NCI-H187 treated with DMSO at 0.1 percent for 48 hours (cell line): ENCODE results near the gene SENP8.

ENCODE experiments used
- DNase-seq: peaks from one replicate; lab custom pipeline; 2025; lab: John Stamatoyannopoulos, UW

Gene SENP8

DNA sequence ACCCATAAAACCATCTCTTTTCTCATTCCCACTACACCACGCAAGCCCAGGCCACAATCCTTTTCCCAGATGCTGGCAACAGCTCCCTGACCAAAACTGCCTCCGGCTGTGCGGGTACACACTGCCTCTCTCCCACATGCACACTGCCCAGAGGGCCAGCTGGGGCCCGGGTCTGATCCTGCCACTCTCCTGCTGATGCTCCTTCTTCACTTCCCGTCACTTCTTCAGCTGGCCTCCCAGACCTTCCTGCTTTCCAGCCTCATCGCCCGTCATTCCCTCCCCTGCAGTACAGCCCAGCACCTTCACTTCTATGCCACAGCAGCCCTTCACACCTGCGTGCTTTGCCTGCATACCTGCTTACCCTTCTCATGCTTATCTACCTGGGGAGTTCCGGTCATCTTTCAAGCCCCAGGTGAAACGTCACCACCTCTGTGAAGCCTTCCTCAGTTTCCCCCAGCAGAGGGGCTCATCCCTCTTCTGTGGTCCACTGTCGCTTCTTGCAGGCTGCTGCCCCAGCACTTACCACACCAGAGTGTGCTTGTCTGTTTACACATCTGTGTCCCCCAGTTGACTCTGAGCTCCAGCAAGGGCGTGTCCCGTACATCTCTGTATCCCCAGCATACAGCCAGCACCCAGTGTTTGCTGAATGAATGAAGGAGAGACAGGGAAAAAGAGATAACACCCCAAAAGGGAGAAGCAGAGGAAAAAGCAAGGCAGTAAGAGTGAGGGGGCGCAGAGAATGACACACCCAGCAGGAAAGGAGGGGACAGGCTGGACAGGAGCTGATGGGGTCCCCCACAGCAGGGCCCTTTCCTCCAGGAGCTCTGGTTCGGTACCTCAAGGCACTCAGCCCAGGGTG lies 57.2 kb downstream of the SENP8 start:
- no peak for DNase-seq

DNA sequence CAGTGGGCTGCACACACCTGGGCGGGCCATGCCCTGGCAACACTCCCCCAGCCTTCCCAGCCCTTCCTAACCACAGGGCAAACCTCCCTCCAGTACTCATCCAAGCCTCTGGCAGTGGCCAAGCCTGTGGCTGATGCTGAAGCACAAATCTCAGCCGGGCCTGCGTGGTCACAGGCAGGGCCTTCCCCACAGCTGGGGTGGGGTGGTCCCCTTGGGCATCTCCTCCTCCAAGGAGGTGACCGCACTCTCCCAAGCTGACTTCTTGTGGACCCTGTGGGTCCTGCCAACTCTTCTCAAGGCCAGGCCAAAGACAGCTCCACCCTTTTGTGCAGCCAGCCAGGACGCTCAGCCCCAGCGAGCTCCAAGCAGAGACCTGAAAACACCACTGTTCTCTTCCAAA lies 58.0 kb downstream of the SENP8 start:
- no peak for DNase-seq

DNA sequence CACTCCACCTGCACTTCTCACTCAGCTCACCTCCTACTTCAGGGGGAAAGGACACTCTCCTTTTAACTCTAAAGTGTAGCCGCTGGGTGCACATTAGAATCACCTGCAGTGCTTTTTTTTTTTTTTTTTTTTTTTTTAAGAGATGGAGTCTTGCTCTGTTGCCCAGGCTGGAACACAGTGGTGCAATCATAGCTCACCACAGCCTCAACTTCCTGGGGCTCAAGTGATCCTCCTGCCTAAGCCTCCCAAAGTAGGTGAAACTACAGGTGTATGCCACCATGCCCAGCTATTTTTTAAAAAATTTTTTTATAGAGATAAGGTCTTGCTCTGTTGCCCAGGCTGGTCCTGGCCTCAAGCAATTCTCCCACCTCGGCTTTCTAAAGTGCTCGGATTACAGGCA lies 58.5 kb downstream of the SENP8 start:
- DNase-seq, result no peak

DNA sequence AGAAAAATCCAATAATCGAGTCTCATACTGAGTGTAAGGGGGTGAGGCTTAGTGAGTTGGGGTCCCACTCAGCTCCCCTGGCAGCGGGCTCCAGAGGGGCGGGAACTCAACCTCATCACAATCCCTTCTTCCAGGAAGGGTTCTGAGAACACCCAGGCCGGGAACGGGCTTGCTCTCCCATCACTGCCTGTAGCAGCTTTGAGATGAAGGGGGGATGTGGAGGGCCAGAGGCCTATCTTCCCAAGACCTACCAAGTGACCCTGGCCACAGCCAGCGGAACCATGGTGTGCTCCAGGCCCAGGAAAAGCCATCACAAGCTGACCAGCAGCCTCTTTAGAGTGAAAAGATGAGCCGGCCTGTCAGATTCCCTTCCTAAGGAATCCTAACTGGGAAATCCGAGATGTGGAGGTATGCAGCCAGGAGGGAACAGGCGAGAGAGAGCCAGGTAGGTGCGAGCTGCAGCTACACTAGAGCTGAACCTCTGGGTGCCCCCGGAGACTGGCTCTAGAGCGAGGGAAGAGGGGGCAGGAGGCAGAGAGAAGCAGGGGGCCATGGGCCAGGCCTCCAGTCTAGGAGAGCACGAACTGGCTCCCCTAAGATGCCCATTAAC lies 60.9 kb downstream of the SENP8 start:
- DNase-seq, result no peak

DNA sequence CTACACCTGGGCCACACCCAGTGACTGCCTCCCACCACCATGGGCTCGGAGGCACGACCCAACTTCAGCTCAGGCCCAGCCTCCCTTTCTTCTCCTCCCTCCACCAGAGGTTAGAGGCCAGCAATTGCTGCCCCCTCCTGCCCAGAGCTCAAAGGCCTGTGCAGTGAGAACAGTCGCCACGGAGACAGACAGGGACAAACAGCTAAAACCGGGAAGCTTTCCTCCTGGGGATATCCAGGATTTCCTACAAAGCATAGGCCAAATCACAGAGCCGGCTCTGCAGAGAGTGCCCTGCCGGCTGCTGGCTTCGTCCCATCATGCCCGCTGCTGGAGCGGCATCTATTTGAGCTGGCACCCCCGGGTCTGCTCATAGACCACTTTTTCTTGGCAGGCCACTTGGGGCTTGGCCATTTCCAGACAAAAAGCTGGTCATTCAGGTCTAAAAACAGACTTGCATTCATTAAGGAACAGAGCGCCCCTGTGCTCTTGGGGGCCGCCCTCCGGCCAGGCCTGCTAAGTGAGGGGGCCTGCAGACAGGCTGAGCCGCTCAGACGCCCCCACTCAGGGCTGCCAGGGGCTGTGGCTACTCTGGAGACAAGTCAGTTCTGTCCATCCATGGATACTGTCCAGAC lies 61.9 kb downstream of the SENP8 start:
- DNase-seq, result no peak

DNA sequence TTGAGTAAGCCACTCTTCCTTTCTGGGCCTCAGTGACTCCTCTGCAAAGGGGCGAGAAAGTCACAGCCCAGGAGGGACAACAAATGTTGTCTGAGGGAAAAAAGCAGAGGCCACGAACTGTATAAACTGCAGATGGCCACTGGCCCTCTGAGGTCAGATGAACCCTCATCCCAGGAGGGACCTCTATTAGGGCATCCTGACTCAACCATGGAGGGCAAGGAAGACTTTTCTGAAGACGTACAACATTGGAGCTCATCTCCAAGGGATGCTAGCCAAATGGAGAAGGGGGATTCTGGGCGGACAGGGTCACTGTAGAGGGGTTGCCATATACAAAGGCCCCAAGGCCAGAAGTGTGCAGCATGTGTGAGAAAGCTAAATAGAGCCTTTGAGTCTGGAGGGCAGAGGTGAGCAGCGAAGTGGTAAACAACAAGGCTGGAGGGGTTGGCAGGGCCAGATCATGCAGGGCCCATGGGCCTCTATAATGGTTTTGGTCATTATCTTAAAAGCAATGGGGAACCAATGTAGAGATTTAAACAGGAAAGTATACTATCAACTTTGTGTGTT lies 62.6 kb downstream of the SENP8 start:
- no peak for DNase-seq

DNA sequence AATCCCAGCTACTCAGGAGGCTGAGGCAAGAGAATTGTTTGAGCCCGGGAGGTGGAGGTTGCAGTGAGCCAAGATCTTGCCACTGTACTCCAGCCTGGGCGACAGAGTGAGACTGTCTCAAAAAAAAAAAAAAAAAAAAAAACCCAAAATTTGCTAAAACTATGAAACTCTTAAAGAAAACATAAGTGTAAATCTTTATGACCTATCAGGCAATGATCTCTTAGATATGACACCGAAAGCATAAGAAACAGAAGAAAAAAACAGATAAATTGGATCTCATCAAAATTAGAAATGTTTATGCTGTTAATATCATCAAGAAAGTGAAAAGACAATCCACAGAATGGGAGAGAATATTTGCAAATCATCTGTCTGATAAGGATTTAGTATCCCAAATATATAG lies 64.0 kb downstream of the SENP8 start:
- no peak for DNase-seq

DNA sequence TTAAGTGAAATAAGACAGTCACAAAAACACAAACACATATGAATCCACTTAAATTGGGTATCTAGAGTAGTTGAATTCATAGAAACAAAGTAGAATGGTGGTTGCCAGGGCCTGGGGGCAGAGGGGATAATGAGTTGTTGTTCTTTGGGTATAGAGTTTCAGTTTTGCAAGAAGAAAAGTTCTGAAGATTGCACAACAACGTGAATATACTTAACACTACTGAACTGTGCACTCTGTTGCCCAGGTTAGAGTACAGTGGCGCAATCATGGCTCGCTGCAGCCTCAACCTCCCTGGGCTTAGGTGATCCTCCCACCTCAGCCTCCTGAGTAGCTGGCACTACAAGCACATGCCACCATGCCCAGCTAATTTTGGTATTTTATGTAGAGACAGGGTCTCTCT lies 64.5 kb downstream of the SENP8 start:
- no peak for DNase-seq

DNA sequence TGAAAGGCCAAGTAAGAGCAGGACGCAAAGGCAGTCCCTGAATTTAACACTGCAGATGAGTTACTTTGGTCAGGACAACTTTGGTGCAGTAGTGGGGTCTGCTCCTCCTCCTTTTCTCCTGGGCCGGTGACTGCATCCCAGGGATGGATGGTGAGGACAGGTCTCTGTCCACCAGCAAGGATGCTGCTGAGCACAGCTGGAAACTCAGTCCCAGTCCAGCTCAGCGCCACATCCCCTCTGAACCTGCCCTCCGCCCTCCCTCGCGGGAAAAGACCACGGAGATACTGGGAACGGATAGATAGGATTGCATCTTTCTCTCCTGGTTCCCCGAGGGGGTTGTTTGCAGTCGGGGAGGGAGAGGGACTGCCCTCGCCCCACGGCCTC lies 65.6 kb downstream of the SENP8 start:
- DNase-seq, result no peak

DNA sequence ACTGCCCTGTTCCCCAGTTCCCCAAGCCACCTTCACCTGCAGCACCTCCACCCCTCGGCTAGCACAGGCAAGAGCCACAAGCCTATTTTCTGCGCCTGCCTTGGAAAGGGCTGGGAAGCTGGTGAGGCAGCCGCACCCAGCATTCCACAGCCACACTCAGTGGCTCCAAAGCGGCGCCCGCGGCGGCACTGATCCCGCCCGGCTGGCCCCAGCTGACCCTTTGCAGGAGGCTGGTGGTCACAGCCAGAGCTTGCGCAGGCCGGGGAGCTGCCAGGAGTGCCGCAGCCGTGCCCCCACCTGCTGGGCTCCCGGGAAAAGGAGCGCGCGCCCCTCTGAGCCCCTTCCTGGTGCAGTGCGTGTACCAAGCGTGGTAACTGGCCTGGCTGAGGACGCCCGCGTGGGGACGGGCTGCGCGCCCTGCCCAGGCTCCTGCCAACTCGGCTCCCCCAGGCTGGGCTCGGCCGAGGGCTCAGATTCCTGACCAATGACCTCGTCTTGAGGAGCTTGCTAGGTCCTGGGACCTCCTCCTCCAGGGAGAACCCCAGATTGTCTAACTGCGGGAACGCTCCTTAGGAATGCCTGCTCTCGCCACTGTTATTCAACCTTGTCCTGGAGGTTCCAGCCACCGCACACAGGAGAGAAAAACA lies 66.1 kb downstream of the SENP8 start:
- DNase-seq, result no peak

DNA sequence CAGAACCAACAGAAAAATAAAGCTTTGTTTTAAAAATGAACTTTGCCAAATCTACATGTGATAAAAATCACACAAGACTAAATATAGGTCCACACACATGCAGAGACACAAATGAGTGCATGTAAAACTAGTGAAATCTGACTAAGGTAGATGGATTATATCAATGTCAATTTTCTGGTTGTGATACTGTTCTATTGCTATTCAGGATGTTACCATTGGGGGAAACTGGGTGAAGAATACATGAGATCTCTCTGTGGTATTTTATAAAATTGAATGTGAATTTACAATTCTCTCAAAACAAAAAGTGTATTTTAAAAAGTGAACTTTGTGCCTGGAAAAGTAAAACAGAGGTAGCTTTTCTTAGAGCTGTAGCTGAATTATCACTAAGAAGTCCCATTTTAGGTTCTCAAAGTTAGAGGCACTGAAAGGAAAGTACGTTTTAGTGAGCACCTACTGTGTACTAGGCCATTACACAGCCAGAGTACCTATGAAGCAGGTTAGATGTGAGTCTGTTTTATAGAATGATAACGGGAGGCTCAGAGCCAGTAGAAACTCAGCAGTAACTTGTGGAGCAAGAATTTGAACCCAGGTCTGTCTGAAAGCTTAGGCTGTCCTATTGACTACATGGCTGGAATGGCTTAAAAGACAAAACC lies 71.2 kb downstream of the SENP8 start:
- no peak for DNase-seq

DNA sequence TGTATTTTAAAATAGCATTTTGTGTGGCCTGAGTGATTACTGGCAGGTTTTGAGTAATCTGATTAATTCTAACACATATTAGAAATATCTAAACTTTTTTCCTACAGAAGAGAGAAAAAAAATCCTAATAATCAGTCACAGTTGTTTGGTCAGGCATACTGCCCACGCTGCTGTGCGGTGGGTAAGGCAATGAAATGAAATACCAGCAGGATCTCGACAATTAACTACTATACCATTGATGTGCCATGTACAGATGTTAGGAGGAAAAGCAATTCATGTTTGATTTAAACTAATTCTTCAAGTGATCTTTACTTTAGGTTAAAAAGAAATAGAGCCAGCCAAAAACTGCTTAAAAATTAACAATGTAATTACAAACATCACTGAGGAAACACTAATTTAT lies 74.2 kb downstream of the SENP8 start:
- DNase-seq, result no peak
